K562 (cell line): ENCODE measurements around the gene SHISA7. TPM values are rescaled to one million over a fixed set of nuclear protein-coding genes. Genes with fewer than 3 reads are reported as not detected.

ENCODE experiments used
- BRD4 ChIP-seq: fragments of 200-600 bp; sonication (generic); IDR thresholded peaks from 2 replicates; pipeline ENCODE4 v1.6.1; 2017; ENCODE audit warnings: inconsistent platforms
- EP400 ChIP-seq: fragments of 450-650 bp; IDR thresholded peaks from 2 replicates; pipeline ENCODE4 v1.6.1; 2017; ENCODE audit warnings: antibody characterized with exemption, mild to moderate bottlenecking, moderate library complexity
- KDM5B ChIP-seq: fragments of 200-600 bp; sonication (generic); IDR thresholded peaks from 2 replicates; pipeline ENCODE4 v1.6.1; 2012; ENCODE audit warnings: low read depth, mild to moderate bottlenecking, moderate library complexity, low read length, control low read depth, inconsistent platforms; ENCODE audit not compliant: insufficient replicate concordance
- MXI1 ChIP-seq: IDR thresholded peaks from 2 replicates; pipeline ENCODE4 v1.6.1; 2011; ENCODE audit warnings: low read depth, mild to moderate bottlenecking, improper control_type of control experiment, low read length
- MYNN ChIP-seq, 2 experiments: sonication (generic); formaldehyde crosslinking in 1 of 2; IDR thresholded peaks; 2 replicates each; pipeline versions ENCODE4 v1.5.0 to v1.6.1; 2016 to 2020; ENCODE audit warnings: antibody characterized with exemption in 1 of 2, missing genetic modification reagents in 1 of 2
- NCOA1 ChIP-seq: fragments of 450-650 bp; IDR thresholded peaks from 2 replicates; pipeline ENCODE4 v1.6.1; 2016; ENCODE audit warnings: low read depth
- NONO ChIP-seq, 2 experiments: fragments of 200-400 bp in 1 of 2; fragments of 450-650 bp in 1 of 2; formaldehyde crosslinking in 1 of 2; IDR thresholded peaks; 2 replicates each; pipeline ENCODE4 v1.6.1; 2017; ENCODE audit warnings: low read depth in 2 of 2, mild to moderate bottlenecking in 2 of 2, moderate library complexity in 2 of 2, low read length in 1 of 2
- PHB ChIP-seq: fragments of 250-450 bp; sonication (Bioruptor Pico); IDR thresholded peaks from 2 replicates; pipeline ENCODE4 v1.5.0; 2021
- SAP30 ChIP-seq: fragments of 200-600 bp; sonication (generic); IDR thresholded peaks from 2 replicates; pipeline ENCODE4 v1.6.1; 2012; ENCODE audit warnings: borderline replicate concordance, low read depth, mild to moderate bottlenecking, moderate library complexity, low read length, control low read depth, inconsistent platforms; ENCODE audit not compliant: insufficient read depth, poor library complexity, severe bottlenecking
- SMARCE1 ChIP-seq: fragments of 450-650 bp; IDR thresholded peaks from 2 replicates; pipeline ENCODE4 v1.7.1; 2016; ENCODE audit warnings: mild to moderate bottlenecking
- SRSF3 ChIP-seq: fragments of 200-400 bp; formaldehyde crosslinking; IDR thresholded peaks from 2 replicates; pipeline ENCODE4 v1.6.1; 2016; ENCODE audit warnings: mild to moderate bottlenecking, low read length, moderate library complexity; ENCODE audit not compliant: insufficient read depth
- ZNF57 ChIP-seq: fragments of 450-650 bp; formaldehyde crosslinking; IDR thresholded peaks from 2 replicates; pipeline ENCODE4 v1.4.0; 2020; ENCODE audit warnings: mild to moderate bottlenecking, moderate library complexity
- polyA plus RNA-seq, 8 experiments: library from polyadenylated mRNA; depleted of rRNA in 4 of 8; stranded (reverse) in 5 of 8; unstranded in 3 of 8; fragments of >200 nt; fragmentation: Nextera tagmentation in 2 of 8; fragmentation: Illumina TruSeq in 1 of 8; extraction: Ambion mirVana in 2 of 8; extraction: Trizol in 1 of 8; gene quantifications; 2 replicates each; pipeline versions ENCODE4 v1.2.1 to v1.2.3, GENCODE V29; 2011 to 2014; ENCODE audit warnings: inconsistent platforms in 1 of 8, missing spikeins in 1 of 8
- total RNA-seq, 7 experiments: library from RNA; depleted of rRNA in 6 of 7; stranded (reverse); fragments of >200 nt in 6 of 7; fragmentation: Illumina TruSeq in 2 of 7; extraction: Trizol in 2 of 7; gene quantifications; 2 replicates each; pipeline versions ENCODE4 v1.2.1 to v1.2.3, GENCODE V29; 2011 to 2021; ENCODE audit warnings: low replicate concordance in 1 of 7
- TF ChIP-seq, protein P1 (sequence below): IDR thresholded peaks from 3 replicates; pipeline ENCODE4 v1.6.1; 2011; ENCODE audit warnings: borderline replicate concordance, mild to moderate bottlenecking, moderate library complexity; ENCODE audit not compliant: insufficient read length; ENCODE audit errors: extremely low read depth
- TF ChIP-seq, protein P2 (sequence below): fragments of 450-650 bp; formaldehyde crosslinking; IDR thresholded peaks from 2 replicates; pipeline ENCODE4 v1.4.0; 2022; ENCODE audit warnings: missing genetic modification characterization
- TF ChIP-seq, protein P3 (sequence below), 2 experiments: IDR thresholded peaks; 2 replicates each; pipeline ENCODE4 v1.6.1; 2011; ENCODE audit warnings: borderline replicate concordance in 1 of 2, control low read depth in 1 of 2, low read depth in 1 of 2, low read length in 1 of 2, mild to moderate bottlenecking in 1 of 2, mixed read lengths in 1 of 2, moderate library complexity in 1 of 2; ENCODE audit not compliant: insufficient read depth in 1 of 2, insufficient read length in 1 of 2, poor library complexity in 1 of 2, severe bottlenecking in 1 of 2; ENCODE audit errors: extremely low read depth in 1 of 2

The SHISA7 gene
- total and polyA plus RNA-seq, 9 of the 15 experiments (the other 6 are each of a cell fraction or from before 2014, with no cell fraction given), result 0.01 to 0.40 (median 0.07) TPM

- TF ChIP-seq NCOA1 (peak; percentile 62), BRD4 (0 out of 2 replicates have a peak, but pooled peaks have one; percentile 43), PHB (CRISPR knock-in tag) (0 out of 2 replicates have a peak, but pooled peaks have one; percentile 8), SAP30 (no peak), NONO (IDR thresholded peaks at IDR 0.05; ENCODE audit: low read depth in 2 of 2, low read length in 1 of 2) (peak in 1 of 2 experiments; percentile 81; a peak in 2 of 4 replicates), EP400 (peak; percentile 81), MYNN (IDR thresholded peaks at IDR 0.05) (no peak), MYNN (CRISPR knock-in tag; IDR thresholded peaks at IDR 0.05) (no peak), MXI1 (peak; percentile 71; the same call in 1 of the 2 replicates), SRSF3 (no peak), ZNF57 (CRISPR knock-in tag) (no peak), KDM5B (peak; percentile 99), SMARCE1 (0 out of 2 replicates have a peak, but pooled peaks have one; percentile 18)
- TF ChIP-seq, protein P1, sequence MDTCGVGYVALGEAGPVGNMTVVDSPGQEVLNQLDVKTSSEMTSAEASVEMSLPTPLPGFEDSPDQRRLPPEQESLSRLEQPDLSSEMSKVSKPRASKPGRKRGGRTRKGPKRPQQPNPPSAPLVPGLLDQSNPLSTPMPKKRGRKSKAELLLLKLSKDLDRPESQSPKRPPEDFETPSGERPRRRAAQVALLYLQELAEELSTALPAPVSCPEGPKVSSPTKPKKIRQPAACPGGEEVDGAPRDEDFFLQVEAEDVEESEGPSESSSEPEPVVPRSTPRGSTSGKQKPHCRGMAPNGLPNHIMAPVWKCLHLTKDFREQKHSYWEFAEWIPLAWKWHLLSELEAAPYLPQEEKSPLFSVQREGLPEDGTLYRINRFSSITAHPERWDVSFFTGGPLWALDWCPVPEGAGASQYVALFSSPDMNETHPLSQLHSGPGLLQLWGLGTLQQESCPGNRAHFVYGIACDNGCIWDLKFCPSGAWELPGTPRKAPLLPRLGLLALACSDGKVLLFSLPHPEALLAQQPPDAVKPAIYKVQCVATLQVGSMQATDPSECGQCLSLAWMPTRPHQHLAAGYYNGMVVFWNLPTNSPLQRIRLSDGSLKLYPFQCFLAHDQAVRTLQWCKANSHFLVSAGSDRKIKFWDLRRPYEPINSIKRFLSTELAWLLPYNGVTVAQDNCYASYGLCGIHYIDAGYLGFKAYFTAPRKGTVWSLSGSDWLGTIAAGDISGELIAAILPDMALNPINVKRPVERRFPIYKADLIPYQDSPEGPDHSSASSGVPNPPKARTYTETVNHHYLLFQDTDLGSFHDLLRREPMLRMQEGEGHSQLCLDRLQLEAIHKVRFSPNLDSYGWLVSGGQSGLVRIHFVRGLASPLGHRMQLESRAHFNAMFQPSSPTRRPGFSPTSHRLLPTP, result no peak
- TF ChIP-seq, protein P2, sequence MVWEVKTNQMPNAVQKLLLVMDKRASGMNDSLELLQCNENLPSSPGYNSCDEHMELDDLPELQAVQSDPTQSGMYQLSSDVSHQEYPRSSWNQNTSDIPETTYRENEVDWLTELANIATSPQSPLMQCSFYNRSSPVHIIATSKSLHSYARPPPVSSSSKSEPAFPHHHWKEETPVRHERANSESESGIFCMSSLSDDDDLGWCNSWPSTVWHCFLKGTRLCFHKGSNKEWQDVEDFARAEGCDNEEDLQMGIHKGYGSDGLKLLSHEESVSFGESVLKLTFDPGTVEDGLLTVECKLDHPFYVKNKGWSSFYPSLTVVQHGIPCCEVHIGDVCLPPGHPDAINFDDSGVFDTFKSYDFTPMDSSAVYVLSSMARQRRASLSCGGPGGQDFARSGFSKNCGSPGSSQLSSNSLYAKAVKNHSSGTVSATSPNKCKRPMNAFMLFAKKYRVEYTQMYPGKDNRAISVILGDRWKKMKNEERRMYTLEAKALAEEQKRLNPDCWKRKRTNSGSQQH, result peak; percentile 57; the same call in 1 of the 2 replicates
- TF ChIP-seq, protein P3, sequence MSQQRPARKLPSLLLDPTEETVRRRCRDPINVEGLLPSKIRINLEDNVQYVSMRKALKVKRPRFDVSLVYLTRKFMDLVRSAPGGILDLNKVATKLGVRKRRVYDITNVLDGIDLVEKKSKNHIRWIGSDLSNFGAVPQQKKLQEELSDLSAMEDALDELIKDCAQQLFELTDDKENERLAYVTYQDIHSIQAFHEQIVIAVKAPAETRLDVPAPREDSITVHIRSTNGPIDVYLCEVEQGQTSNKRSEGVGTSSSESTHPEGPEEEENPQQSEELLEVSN (IDR thresholded peaks at IDR 0.05; ENCODE audit: borderline replicate concordance in 1 of 2, extremely low read depth in 1 of 2, insufficient read depth in 1 of 2, insufficient read length in 1 of 2, low read depth in 1 of 2, low read length in 1 of 2, poor library complexity in 1 of 2, severe bottlenecking in 1 of 2), result peak; percentile 22 to 23
Measured at GRCh38 chr19:55385724-55386492, 57.2 kb downstream of the SHISA7 start, which contains the start of gene RPL28 (continued).
